Stimulated activated effector memory CD8-positive, alpha-beta T cell treated with anti-CD3 and anti-CD28 coated beads, Interleukin-12 subunit alpha, Interleukin-12 subunit beta, amount 100 ng/mL, for 72 hours (primary cell): ENCODE data around the gene THOC3.
"Not testable (repeated sequence)": the region's sequence is repeated elsewhere in the genome, so short reads cannot be mapped to it uniquely, and the experiment has no call there.

Experiments
- ATAC-seq: fragments of 150-1000 bp; cut with Tn5 transposase; 2 replicates; pipeline ENCODE4 v1.10.0; 2021
- DNase-seq, 2 donors: peaks; one replicate each; pipeline ENCODE4 v3.0.0; 2021 to 2022; ENCODE audit warnings: low spot score in 2 of 2
- H3K27ac Mint-ChIP-seq: one replicate; pipeline ENCODE4 v1.8.0; 2022; ENCODE audit warnings: mild to moderate bottlenecking, mixed read lengths
- H3K36me3 Mint-ChIP-seq: one replicate; pipeline ENCODE4 v1.8.0; 2022; ENCODE audit warnings: mild to moderate bottlenecking, mixed read lengths
- H3K4me1 Mint-ChIP-seq: one replicate; pipeline ENCODE4 v1.8.0; 2022; ENCODE audit warnings: mixed read lengths
- H3K4me3 Mint-ChIP-seq: one replicate; pipeline ENCODE4 v1.8.0; 2022; ENCODE audit warnings: mild to moderate bottlenecking, mixed read lengths
- H3K9me3 Mint-ChIP-seq: one replicate; pipeline ENCODE4 v1.8.0; 2022; ENCODE audit warnings: mixed read lengths

Gene THOC3

DNA sequence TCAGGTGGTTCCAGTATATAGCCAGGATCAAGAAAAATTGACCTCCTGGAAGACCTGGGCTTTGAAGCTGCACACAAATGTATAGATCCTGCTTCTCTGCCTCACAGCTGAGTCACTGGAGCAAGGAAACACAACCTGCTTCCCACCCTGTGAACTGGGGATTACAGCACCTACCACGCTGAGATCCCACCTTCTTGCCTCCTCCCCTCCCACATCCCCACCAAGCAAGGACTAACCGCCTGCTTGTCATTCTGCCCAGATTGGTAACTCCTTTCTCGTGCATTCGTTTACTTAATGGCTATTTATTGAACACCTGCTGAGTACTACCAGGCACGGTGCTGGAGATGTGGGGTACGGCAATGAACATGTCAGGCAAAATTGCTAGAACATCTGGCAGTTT lies 14.0 kb downstream of the THOC3 start:
- ATAC-seq, H3K4me1 Mint-ChIP-seq, H3K27ac Mint-ChIP-seq, H3K36me3 Mint-ChIP-seq, DNase-seq, H3K4me3 Mint-ChIP-seq, H3K9me3 Mint-ChIP-seq: not testable (repeated sequence)

DNA sequence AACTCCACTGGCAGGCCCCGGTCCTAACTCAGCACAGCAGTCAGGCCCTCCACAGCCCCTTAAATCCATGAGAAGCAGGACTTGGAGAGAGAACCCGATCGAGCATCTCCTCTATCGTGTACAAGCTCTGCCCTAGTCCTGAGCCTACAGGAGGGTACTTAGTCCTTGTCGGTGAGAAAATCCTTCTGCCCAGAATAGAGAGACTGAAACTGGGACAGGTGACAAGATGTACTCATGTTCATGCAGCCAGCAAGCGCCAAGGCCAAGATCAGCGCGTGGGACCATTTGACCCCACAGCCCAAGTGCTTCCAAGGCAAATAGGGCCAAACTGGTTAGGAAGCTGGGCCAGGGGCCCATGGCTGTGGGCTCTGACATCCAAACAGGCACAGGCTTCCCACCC lies 15.3 kb downstream of the THOC3 start:
- H3K4me3 Mint-ChIP-seq, H3K27ac Mint-ChIP-seq, H3K4me1 Mint-ChIP-seq, H3K36me3 Mint-ChIP-seq, H3K9me3 Mint-ChIP-seq, DNase-seq, ATAC-seq: not testable (repeated sequence)

DNA sequence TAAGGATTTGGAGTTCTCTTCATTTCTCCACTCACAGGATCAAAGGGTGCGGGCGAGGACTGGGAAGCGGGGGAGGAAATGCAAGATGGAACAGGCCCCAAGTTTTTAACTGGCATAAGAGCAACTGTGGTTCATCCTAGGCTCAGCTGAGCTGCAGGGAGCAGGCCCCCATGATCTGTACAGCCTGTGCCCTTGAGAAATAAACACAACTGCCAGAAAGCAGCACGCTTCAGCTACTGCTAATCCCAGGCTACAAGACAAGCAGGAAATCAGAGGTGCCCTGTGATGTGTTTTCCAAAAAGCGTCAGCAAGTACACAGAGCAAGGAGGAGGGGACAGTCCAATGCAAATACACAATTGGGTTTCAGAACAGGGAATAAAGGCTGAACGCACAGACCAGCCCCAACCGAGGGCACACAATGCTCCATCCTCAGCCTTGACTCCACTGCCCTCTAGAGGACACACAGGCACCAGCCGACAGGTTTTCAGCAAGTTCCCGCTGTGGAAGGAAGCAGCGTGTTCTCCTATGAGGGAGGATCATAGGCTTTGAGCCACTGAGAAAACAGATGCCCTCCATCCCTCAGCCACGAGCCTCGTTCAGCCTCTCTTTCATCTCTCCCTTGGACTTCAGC lies 16.7 kb downstream of the THOC3 start:
- not testable (repeated sequence) for H3K4me3 Mint-ChIP-seq, H3K4me1 Mint-ChIP-seq, H3K36me3 Mint-ChIP-seq, H3K27ac Mint-ChIP-seq, DNase-seq, H3K9me3 Mint-ChIP-seq
- ATAC-seq, result peak; percentile 82

DNA sequence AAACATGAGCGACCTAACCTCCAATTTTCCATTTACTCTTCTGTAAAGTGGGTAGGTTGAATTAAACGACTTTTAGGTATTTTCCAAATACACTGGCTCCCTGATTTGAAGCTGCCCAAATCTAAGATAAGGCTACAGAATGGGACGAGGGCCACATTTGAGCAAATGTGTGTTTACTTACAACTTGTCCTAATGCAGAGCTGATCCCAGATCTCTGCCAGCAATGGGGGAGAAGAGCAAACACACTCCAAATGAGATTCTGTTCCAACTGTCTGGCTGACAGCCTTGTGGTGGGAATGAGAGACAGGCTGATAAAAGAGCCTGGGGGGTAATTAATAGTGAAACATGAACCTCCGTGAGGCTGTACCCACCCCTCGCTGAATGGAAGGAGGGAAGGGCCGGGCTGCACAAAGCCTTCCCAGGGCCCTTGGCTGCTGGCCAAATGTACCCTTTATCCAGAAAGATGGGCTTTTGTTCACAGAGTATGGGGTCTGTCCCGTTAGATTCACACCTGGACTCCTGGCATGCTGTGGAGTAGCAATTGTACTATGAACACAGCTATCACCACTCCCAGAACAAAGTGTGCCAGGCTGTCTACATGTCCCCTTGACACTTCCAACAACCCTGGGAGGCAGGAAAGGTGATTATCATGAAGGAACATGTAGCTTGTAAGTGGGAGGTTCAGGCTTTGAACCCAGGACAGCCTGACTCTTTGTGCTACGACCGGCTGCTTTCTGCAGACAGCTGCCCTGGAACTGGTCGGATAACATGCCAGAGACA lies 19.6 kb downstream of the THOC3 start:
- H3K36me3 Mint-ChIP-seq, result not testable (repeated sequence)

DNA sequence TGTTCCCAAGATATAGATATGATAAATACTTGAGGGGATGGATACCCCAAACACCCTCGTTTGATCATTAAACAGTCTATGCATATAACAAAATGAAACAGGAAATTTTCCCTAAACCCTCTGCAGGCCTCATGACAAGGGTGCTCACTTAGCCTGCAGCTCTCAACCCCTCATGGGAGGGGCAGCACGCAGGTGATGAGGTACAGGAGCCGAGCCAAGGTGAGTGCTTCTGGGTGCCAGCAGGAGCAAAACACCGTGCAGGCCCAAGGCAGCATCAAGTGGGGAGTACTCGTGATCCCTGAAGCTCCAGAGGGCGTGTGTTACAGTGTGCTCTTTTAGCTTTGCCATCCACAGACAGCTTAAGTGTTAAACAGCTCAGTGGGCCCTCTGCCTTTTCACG lies 24.9 kb downstream of the THOC3 start:
- H3K4me3 Mint-ChIP-seq, DNase-seq, H3K36me3 Mint-ChIP-seq, H3K27ac Mint-ChIP-seq, H3K4me1 Mint-ChIP-seq, H3K9me3 Mint-ChIP-seq, ATAC-seq: not testable (repeated sequence)

More for the DNA sequence above, 19.6 kb downstream of the THOC3 start:
- not testable (repeated sequence) for H3K9me3 Mint-ChIP-seq, H3K4me3 Mint-ChIP-seq, ATAC-seq, DNase-seq, H3K27ac Mint-ChIP-seq, H3K4me1 Mint-ChIP-seq

DNA sequence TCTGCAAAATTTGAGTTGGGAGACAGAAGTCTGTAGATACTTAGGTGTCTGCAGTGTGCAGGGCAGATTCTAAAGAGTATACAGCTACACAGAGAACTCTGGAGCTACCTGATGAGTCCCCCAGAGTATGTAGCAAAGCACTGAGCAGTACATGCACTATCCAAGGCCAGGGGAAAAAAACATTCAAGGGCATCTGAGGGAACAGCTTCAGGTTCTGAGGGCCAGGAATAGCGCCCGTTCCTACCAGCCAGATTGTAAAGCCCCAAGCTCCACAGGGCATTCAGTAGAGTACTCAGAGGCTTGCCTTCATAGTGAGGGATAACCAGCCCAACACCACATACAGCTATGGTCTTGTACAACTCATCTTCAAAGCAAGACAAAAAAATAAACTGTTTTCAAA lies 27.5 kb downstream of the THOC3 start:
- not testable (repeated sequence) for H3K4me3 Mint-ChIP-seq, H3K36me3 Mint-ChIP-seq, H3K4me1 Mint-ChIP-seq, DNase-seq, H3K9me3 Mint-ChIP-seq, H3K27ac Mint-ChIP-seq, ATAC-seq

DNA sequence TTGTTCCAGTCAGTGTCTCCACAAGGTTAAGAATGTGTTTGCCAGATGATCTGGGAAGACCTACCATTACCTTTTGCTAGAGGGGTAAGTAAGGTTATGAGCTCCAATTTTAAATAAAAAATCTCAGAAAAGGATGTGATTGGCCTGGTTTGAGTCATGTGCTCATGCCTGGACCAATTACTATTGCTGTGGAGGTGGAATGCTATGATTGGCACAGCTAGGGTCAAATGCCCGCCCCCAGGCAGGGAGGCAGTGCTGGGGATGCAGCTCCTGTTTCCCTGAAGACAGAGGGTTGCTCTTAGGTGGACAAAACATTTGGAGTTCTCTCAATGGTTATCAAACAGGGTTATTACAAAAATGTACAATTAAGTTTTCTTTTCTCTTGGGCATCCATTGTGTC lies 29.6 kb downstream of the THOC3 start:
- not testable (repeated sequence) for ATAC-seq, H3K27ac Mint-ChIP-seq, H3K36me3 Mint-ChIP-seq, DNase-seq, H3K9me3 Mint-ChIP-seq, H3K4me1 Mint-ChIP-seq, H3K4me3 Mint-ChIP-seq

DNA sequence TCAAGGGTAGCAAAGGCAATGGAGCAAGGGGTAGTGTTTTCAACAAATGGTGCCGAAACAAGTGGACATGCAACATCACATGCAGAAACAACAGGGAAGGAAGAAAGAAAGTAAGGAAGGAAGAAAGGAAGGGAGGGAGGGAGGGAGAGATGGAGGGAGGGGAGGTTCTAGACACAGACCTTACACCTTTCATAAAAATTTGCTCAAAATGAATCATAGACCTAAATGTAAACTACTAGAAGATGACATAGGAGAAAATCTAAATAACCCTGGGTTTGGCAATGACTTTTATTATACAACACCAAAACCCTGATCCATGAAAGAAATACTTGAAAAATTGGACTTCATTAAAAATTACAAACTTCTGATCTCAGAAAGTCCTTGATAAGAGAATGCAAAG lies 39.4 kb downstream of the THOC3 start:
- not testable (repeated sequence) for DNase-seq, ATAC-seq, H3K4me1 Mint-ChIP-seq, H3K4me3 Mint-ChIP-seq, H3K9me3 Mint-ChIP-seq, H3K27ac Mint-ChIP-seq, H3K36me3 Mint-ChIP-seq

DNA sequence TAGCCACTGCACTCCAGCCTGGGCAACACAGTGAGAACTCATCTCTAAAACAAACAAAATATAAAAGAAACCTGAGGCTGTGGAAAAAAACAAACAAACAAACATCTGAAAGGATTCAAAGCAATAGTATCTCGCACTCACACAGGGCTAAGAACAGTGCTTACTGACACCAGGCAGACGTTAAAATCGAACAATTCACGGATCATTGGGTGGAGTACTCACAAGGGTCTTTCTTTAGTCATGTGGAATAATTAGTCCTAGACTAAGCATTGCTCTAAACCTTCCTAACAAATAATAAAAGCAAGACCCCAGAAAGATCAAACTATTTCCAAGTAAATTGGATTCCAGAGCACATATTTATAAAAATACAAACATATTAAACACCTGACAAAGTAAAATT lies 43.0 kb downstream of the THOC3 start:
- DNase-seq, H3K4me1 Mint-ChIP-seq, H3K27ac Mint-ChIP-seq, H3K36me3 Mint-ChIP-seq, ATAC-seq, H3K9me3 Mint-ChIP-seq, H3K4me3 Mint-ChIP-seq: not testable (repeated sequence)

DNA sequence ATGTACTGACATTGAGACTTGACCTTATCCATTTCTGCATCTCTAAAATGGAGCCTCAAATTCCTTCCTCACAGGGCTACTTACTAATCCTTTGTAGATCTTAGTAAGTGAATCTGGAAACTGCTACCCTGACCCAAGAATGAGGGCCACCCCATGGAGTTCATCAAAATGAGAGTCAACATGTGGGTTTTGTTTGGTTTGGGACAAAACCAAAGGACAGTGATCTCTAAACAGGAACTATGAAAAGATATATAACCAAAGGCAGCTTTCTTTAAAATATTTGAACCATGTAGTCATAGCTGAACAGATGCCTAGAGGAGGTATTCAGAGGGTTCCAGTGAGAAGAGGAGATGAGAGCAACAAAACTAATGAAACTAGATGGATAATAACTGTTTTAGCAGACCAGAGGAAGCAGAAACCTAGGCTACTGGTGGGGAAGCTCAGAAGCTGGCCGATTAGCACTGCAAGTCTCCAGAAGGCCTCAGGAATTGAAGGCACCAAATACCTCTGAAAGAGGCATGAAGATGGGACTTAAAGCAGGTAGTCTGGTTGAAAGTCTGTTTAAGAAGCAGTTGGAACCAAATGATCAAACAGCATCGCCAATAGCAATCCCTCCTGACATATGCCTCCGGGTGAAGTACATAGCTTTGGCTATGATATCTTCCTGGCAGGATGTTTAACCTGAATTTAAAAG lies 45.8 kb downstream of the THOC3 start:
- Mint-ChIP-seq H3K36me3 (no peaks in the 10 kb centered on the region), H3K4me1 (no peaks in the 10 kb centered on the region), H3K4me3 (no peak overlapping the region), H3K9me3 (no peaks in the 10 kb centered on the region), H3K27ac (no peak overlapping the region)
- DNase-seq (no peak), ATAC-seq (peak; percentile 24)

DNA sequence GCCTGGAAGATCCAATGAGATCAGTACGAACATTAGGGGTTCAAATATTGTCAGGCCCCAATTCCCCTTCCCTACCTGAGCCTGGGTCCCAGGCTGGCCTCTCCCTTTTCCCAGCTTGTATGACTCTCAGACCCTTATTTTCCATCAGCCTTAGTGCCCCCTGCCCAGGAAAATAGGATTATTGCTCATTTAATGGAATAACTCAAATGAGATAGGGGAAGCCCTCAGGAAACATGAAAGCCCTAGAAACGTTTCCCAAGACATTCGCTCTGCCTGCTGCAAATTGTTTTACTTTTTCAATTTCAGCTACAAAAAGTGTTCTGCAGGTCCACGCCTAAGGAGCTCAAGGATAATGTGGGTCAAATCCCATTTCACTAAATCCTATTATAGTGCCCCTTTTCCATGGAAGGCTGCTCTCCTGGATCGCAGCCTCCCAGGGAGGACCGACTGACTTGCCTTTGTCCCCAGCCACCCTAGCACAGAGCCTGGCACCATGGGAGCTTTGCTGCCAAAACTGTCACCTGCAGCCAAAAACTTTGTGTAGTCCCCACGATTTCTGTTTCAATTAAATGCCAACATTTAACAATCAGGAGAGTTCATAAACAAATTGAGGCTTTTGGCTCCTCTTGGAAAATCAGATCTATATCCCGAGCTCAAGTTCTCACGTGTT lies 46.9 kb downstream of the THOC3 start:
- Mint-ChIP-seq H3K36me3 (no peaks in the 10 kb centered on the region), H3K27ac (no peak overlapping the region), H3K4me3 (no peak overlapping the region), H3K4me1 (no peaks in the 10 kb centered on the region), H3K9me3 (no peaks in the 10 kb centered on the region)
- ATAC-seq, result no peak
- no peak for DNase-seq

DNA sequence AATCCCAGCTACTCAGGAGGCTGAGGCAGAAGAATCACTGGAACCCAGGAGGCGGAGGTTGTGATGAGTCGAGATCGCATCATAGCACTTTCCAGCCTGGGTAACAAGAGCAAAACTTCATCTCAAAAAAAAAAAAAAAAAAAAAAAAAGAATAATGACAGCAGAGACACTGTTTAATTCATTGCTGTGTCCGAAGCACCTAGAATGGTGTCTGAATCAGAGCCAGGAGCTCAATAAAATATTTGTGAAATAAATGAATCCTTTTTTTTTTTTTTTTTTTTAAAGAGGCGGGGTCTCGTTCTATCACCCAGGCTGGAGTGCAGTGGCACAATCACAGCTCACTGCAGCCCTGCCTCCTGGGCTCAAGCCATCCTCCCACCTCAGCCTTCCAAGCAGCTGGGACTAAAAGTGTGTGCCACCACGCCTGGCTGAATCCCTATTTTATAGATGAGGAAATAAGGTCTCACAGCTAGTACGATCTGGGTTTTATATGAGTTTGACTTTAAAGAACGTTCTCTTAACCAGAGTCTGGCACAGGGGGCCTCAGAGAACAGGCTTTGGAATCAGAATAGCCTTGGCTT lies 47.8 kb downstream of the THOC3 start:
- ATAC-seq, result no peak
- Mint-ChIP-seq H3K36me3 (no peaks in the 10 kb centered on the region), H3K4me1 (peaks cover 2% of the 10 kb centered on the region), H3K27ac (no peak overlapping the region), H3K4me3 (no peak overlapping the region), H3K9me3 (no peaks in the 10 kb centered on the region)
- DNase-seq, result no peak

DNA sequence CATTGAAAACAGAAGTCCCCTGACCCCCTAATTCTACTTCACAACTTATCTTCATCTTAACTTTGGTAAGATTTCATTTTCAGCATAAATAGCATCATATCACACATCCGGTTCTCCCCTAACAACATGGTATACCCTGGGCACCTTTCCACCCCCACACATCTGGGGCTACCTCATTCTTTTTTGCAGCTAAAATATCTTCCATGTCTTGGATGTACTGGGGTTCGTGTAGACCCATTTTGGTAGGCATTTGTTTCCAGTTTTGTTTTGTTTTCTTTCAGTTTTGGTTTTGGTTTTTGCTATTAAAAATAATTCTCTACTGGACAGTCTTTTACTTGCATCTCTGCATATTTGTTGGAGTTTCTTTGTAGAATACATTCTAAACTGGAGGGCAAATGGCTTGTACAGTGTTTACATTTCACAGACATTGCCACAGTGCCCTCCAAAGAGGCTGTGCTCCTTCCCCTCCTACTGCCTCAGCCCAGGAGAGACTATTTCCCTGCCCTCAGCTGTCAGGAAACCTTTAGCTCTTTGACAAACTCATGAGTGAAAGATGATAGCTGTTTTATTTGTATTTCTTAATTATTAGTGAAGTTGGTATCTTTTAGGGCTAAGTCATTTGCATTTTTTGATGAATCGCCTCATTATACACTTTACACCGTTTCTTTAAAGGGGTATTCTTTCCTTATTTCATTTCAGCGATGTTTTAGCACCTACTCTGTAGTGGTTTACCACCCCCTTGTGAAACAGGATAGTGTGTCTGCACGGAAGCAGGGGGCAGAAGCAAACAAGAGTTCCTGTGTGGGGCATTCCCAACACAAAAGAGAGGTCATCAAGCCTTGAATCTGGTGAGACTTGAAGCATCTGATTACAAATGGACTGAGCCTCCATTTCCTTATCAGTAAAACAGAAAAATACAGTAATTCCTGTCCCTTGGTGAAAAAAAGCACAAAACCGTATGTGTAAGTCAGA lies 52.8 kb downstream of the THOC3 start:
- peak; percentile 72 for ATAC-seq

More for the DNA sequence above, 52.8 kb downstream of the THOC3 start:
- Mint-ChIP-seq H3K27ac (peak overlapping the region; percentile 87), H3K4me3 (peak overlapping the region; percentile 64)
- H3K4me1 Mint-ChIP-seq, H3K9me3 Mint-ChIP-seq, H3K36me3 Mint-ChIP-seq, DNase-seq: not testable (repeated sequence)
